ENCODE measurements around the gene RPE. TPM values are rescaled to one million over a fixed set of nuclear protein-coding genes. Genes with fewer than 3 reads are reported as not detected.

RPE gene
- polyA plus RNA-seq, 4 donors = 55.9 to 62.9 (median 59.2) TPM

Other genes starting within 250 kb of the RPE start
- 1 to 10 TPM; 1.1 to 2.8 (median 1.8) TPM for gene UNC80, start 230.8 kb upstream of the RPE start, polyA plus RNA-seq (ENCODE audit: insufficient read length in 4 of 4)
- 10 to 100 TPM; 42.1 to 70.9 (median 54.9) TPM for gene KANSL1L, start 168.8 kb downstream of the RPE start, polyA plus RNA-seq (ENCODE audit: insufficient read length in 4 of 4)
- 10 to 100 TPM; 15.3 to 26.6 (median 20.5) TPM for gene ACADL, start 222.8 kb downstream of the RPE start, polyA plus RNA-seq (ENCODE audit: insufficient read length in 4 of 4)